GM18858 (cell line): Measurements from ENCODE around the gene TMEM19.

Experiments
- ATAC-seq: cut with Tn5 transposase; IDR thresholded peaks from one replicate; pipeline ENCODE4 v1.9.1; 2021; ENCODE audit not compliant: unreplicated experiment

The TMEM19 gene

GRCh38 chr12:71710276-71711125, 24.6 kb downstream of the TMEM19 start:
- ATAC-seq: no peak

DNA sequence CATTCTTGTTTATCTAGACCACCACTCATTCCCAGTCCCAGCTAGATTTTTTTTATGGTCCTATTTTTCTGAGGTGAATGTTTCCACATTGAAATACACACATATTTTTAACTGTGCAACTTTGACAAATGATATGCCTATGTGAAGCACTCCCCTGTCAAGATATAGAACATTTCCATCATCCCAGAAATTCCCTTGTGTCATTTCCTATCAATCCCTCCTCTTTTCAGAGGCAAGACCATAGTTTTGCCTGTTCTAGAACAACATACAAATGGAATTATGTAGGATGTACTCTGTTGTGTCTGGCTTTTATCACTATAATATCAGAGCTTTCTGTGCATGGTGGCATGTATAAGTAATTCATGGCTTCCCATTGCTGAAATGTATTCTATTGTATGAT, 32.7 kb downstream of the TMEM19 start:
- ATAC-seq: no peak

- no peak for ATAC-seq
Measured at GRCh38 chr12:71719647-71720370, 33.9 kb downstream of the TMEM19 start.

GRCh38 chr12:71721783-71722505, 36.1 kb downstream of the TMEM19 start:
- no peak for ATAC-seq

DNA sequence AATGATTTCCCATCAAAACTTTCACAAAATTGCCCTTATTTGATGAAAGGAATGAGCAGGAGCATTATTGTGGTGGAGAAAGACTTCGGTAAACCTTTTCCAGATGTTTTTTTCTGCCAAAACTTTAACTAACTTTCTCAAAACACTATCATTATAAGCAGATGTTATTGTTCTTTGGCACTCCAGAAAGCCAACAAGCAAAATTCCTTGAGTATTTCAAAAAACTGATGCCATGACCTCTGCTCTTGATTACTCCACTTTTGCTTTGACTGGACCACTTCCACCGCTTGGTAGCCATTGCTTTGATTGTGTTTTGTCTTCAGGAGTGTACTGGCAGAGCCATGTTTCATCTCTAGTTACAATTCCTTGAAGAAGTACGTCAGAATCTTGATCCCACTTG, 39.1 kb downstream of the TMEM19 start:
- no peak for ATAC-seq

DNA sequence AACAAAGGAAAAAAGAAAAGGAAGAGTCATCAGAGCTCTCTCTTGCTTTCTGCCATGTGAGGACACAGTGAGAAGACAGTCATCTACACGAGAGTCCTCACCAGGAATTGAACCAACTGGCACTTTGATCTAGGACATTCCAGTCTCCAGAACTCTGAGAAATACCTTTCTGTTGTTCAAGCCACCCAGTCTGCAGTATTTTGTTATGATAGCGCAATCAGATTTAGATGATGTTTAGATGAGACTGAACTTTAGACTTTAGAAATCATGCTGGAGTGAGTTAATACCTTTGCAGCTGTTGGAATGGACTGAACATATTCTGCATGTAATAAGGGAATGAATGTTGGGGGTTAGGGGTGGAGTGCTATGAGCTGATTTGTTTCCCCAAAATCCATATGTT, 40.7 kb downstream of the TMEM19 start:
- ATAC-seq: no peak

DNA sequence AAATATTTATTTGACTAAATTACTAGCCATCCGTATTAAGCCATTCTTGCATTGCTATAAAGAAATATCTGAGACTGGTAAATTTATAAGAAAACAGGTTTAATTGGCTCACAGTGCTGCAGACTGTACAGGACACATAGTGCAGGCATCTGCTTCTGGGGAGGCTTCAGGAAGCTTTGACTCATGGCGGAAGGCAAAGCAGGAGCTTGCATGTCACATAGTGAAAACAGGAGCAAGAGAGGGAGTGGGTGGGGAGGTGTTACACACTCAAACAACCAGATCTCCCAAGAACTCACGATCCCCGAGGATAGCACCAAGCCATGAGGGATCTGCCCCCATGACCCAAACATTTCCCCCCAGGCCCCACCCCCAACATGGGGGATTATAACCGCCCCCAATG, 42.1 kb downstream of the TMEM19 start:
- ATAC-seq: no peak

DNA sequence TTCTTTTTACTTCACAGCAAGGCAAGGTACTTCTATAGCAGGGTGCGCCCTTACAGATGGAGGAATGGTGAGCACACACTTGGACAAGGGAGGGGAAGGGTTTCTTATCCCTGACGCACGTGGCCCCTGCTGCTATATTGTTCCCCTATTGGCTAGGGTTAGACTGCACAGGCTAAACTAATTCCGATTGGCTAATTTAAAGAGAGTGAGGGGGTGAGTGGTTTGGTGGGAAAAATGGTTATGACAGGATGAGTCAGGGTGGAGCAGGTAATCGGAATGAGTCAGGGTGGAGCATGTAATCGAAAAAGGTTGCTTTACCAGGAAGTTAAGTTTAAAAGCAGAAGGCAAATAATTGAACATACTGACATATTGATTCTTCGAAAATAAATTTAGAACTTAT, 45.1 kb downstream of the TMEM19 start:
- no peak for ATAC-seq

- ATAC-seq: no peak
Measured at GRCh38 chr12:71731439-71732356, 45.8 kb downstream of the TMEM19 start.

DNA sequence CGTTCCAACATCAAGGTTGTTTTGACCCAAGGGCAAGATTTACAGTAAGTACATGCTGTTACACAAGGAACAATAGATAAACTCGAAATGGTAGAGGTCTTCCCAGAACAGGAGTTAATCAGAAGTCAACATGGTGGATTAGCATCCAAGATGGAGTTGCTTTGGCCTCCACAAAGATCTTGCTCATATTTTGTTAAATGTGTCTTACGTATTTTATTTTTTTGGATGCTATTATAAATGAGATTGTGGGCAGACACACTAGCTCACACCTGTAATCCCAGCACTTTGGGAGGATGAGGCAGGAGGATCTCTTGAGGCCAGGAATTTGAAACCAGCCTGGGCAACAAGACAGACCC, 46.5 kb downstream of the TMEM19 start:
- ATAC-seq: no peak

GRCh38 chr12:71737197-71737596, 51.3 kb downstream of the TMEM19 start:
- no peak for ATAC-seq

- ATAC-seq: no peak
Measured at GRCh38 chr12:71742998-71743397, 57.1 kb downstream of the TMEM19 start.

GRCh38 chr12:71744522-71745300, 58.8 kb downstream of the TMEM19 start:
- ATAC-seq: no peak

- peak; percentile 91 for ATAC-seq
Measured at GRCh38 chr12:71746974-71747611, 61.2 kb downstream of the TMEM19 start.

DNA sequence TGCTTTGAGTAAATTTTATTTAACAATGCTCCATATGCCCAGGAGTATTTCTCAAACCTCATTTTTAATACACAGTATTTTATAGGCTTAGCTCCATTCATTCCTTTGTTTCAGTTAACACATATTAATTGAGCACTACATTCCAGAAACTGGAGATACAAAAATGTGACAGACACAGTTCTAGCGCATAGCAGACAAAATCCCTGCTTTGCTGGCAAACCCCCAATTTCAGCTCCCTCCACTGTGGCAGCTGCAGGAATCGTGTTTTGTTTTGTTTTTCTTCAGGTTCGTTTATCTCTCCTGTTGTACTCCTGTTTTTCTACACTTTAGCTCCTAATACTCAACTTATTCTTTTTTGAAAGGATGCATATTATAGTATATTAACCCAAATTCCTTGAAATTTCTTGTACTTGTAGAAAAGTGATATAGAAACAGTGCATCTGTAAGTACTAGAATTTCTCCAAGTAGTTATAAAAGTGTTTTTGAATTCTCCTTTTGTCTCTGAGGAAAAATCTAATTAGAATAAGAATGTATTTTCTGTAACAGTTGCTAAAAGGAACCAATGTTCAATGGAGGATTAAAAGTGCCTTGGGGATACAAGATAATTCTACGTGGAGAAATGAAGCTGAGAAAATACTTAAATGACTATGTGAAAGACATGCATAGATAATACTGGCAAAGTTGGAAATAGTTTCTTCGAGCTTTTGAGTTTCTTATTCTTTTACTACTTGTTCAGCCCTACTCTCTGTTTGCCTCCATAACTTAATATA, 62.4 kb downstream of the TMEM19 start:
- ATAC-seq: no peak

- no peak for ATAC-seq
Measured at GRCh38 chr12:71749666-71750065, 63.8 kb downstream of the TMEM19 start.

DNA sequence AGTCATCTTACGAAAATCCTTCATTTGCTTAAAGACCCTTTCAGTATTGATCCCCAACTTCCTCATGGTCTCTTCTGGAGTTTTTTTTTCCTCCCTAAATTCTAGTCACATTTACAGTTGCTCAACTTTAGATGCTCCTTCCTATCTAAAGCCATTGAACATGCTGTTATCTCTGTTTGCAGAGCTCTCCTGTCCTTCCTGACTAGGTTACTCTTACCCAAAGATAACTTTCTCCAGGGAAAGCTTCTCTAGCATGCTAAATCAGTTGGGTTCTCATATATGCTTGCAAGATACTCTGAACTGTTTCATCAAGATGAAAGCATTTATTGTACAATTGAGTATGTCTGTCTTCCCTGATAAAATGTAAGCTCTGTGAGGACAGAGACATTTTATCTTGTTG, 67.0 kb downstream of the TMEM19 start:
- no peak for ATAC-seq
